ENCODE results near the gene SLC25A10.
"Not testable (repeated sequence)": the region's sequence is repeated elsewhere in the genome, so short reads cannot be mapped to it uniquely, and the experiment has no call there.

The SLC25A10 gene

GRCh38 chr17:81722184-81723120 is 10.4 kb downstream of the SLC25A10 start:
- no peak for DNase-seq

GRCh38 chr17:81723651-81724209 is 11.6 kb downstream of the SLC25A10 start:
- no peak for DNase-seq

GRCh38 chr17:81725439-81725838 is 13.4 kb downstream of the SLC25A10 start:
- DNase-seq: no peak

- DNase-seq: no peak
Measured at GRCh38 chr17:81726004-81726403, 13.9 kb downstream of the SLC25A10 start.

GRCh38 chr17:81727324-81728031 is 15.4 kb downstream of the SLC25A10 start:
- DNase-seq: no peak

- DNase-seq: peak; percentile 71
Measured at GRCh38 chr17:81733507-81734404, 21.7 kb downstream of the SLC25A10 start.

GRCh38 chr17:81734405-81735263 is 22.6 kb downstream of the SLC25A10 start:
- DNase-seq: no peak

- peak; percentile 16 for DNase-seq
Measured at GRCh38 chr17:81735264-81736102, 23.4 kb downstream of the SLC25A10 start.

GRCh38 chr17:81737947-81738800 is 26.1 kb downstream of the SLC25A10 start:
- DNase-seq: no peak

- no peak for DNase-seq
Measured at GRCh38 chr17:81738801-81739393, 26.8 kb downstream of the SLC25A10 start.

- DNase-seq: not testable (repeated sequence)
Measured at GRCh38 chr17:81739593-81739992, 27.5 kb downstream of the SLC25A10 start.

GRCh38 chr17:81740395-81740961 is 28.4 kb downstream of the SLC25A10 start:
- DNase-seq: no peak

GRCh38 chr17:81741049-81741593 is 29.0 kb downstream of the SLC25A10 start:
- DNase-seq: no peak

- no peak for DNase-seq
Measured at GRCh38 chr17:81741594-81742452, 29.7 kb downstream of the SLC25A10 start.
